HepG2 (cell line): ENCODE results near the gene TMEM187. TPM values are rescaled to one million over a fixed set of nuclear protein-coding genes. Genes with fewer than 3 reads are reported as not detected.

Experiments used
- ATAC-seq: fragments of 200-7000 bp; cut with Tn5 transposase; 3 replicates; pipeline ENCODE4 v1.9.1; 2020; ENCODE audit warnings: mild to moderate bottlenecking, moderate library complexity
- BruUV-seq: library from RNA; stranded (reverse); fragments of 400-500 nt; replicated peaks from 2 replicates; lab custom pipeline; 2021; lab: Mats Ljungman, UMichigan
- CTCF ChIA-PET: fragments of 300-600 bp; formaldehyde crosslinking; extraction: SDS; loops from one replicate; lab custom pipeline; 2021; ENCODE audit warnings: low total read pairs, inconsistent platforms, low intra/inter-chr PET ratio; lab: Yijun Ruan, JAX
- POLR2A ChIA-PET: fragments of 350-600 bp; sonication (Branson Sonifier 250); formaldehyde crosslinking; loops from one replicate; lab custom pipeline; 2020; ENCODE audit warnings: antibody characterized with exemption, inconsistent platforms; lab: Yijun Ruan, JAX
- DNase-seq: peaks from one replicate; pipeline ENCODE4 v3.0.0-alpha.2; 2015; ENCODE audit warnings: low spot score
- FAIRE-seq: peaks from 3 replicates; lab custom pipeline; 2011; peaks lifted over from hg19 to GRCh38; lab: Jason Lieb, UNC
- H2AFZ ChIP-seq: one replicate; pipeline ENCODE4 v1.6.1; 2011; ENCODE audit warnings: low read length, inconsistent platforms
- H3K27ac ChIP-seq: fragments of 300-600 bp; 3 replicates; pipeline ENCODE4 v1.8.0; 2011; ENCODE audit warnings: mixed run types, mild to moderate bottlenecking, mixed read lengths, low read length, inconsistent platforms; ENCODE audit not compliant: insufficient read depth; ENCODE audit errors: extremely low read length
- H3K27me3 ChIP-seq, 2 experiments: fragments of 200-600 bp in 1 of 2; 2 replicates in 1 of 2; 3 replicates in 1 of 2; pipeline versions ENCODE4 v1.6.0 to v1.8.0; 2011; ENCODE audit warnings: low read length in 2 of 2, mild to moderate bottlenecking in 2 of 2, moderate library complexity in 2 of 2, inconsistent platforms in 1 of 2; ENCODE audit not compliant: insufficient read depth in 2 of 2, control insufficient read depth in 1 of 2
- H3K36me3 ChIP-seq, 2 experiments: fragments of 200-600 bp in 1 of 2; replicated peaks in 1 of 2; 2 replicates in 1 of 2; 3 replicates in 1 of 2; pipeline versions ENCODE4 v1.5.1 to v1.8.0; 2011; ENCODE audit warnings: low read length in 2 of 2, inconsistent platforms in 1 of 2; ENCODE audit not compliant: insufficient read depth in 2 of 2, control insufficient read depth in 1 of 2
- H3K4me1 ChIP-seq: 2 replicates; pipeline ENCODE4 v1.5.1; 2012; ENCODE audit warnings: low read length, inconsistent platforms; ENCODE audit not compliant: insufficient read depth
- H3K4me2 ChIP-seq: 2 replicates; pipeline ENCODE4 v1.6.0; 2011; ENCODE audit warnings: low read depth, low read length, inconsistent platforms
- H3K4me3 ChIP-seq, 3 experiments: fragments of 200-600 bp in 1 of 3; sonication (generic), shearing (Covaris generic) in 1 of 3; replicated peaks in 1 of 3; 2 replicates each; pipeline ENCODE4 v1.5.1; 2011 to 2016; ENCODE audit warnings: low read length in 3 of 3, inconsistent platforms in 2 of 3, low read depth in 2 of 3, mild to moderate bottlenecking in 2 of 3, control low read depth in 1 of 3, mixed read lengths in 1 of 3; ENCODE audit not compliant: insufficient read depth in 1 of 3
- H3K79me2 ChIP-seq: one replicate; pipeline ENCODE4 v1.6.1; 2011; ENCODE audit warnings: low read length, inconsistent platforms; ENCODE audit not compliant: insufficient read depth
- H3K9ac ChIP-seq: 2 replicates; pipeline ENCODE4 v1.6.0; 2011; ENCODE audit warnings: mild to moderate bottlenecking, low read depth, low read length, inconsistent platforms; ENCODE audit not compliant: insufficient read depth
- H3K9me3 ChIP-seq: 2 replicates; pipeline ENCODE4 v1.5.1; 2012; ENCODE audit warnings: mild to moderate bottlenecking, low read length
- H4K20me1 ChIP-seq: 2 replicates; pipeline ENCODE4 v1.6.0; 2011; ENCODE audit warnings: inconsistent platforms, mild to moderate bottlenecking, low read length, moderate library complexity; ENCODE audit not compliant: insufficient read depth
- NCOR1 ChIP-seq: fragments of 200-600 bp; sonication (generic); IDR thresholded peaks from 2 replicates; pipeline ENCODE4 v1.7.0; 2017; ENCODE audit warnings: antibody characterized with exemption, low read length, borderline replicate concordance
- SRSF4 ChIP-seq: fragments of 200-400 bp; formaldehyde crosslinking; IDR thresholded peaks from one replicate; pipeline ENCODE4 v1.6.1; 2018; ENCODE audit warnings: mild to moderate bottlenecking, low read depth, low read length, moderate library complexity; ENCODE audit not compliant: poor library complexity, severe bottlenecking
- ZNF75D ChIP-seq: sonication (generic); formaldehyde crosslinking; IDR thresholded peaks from 2 replicates; pipeline ENCODE4 v1.8.1; 2023; ENCODE audit warnings: missing genetic modification reagents, mild to moderate bottlenecking, borderline replicate concordance
- WGBS: methylation state at CpG from one replicate; pipeline ENCODE4 v1.1.6; 2017; ENCODE audit warnings: low lambda C conversion rate; 5-methylcytosine and 5-hydroxymethylcytosine counted together
- in situ Hi-C: cut with HindIII; loops from 2 replicates; pipeline ENCODE4 v1.10.0; 2017; ENCODE audit warnings: low pct_unique_long_range_greater_than_20kb; ENCODE audit not compliant: extremely low pct_ligation_motif_present
- intact Hi-C: fragments of 100-400 bp; cut with micrococcal nuclease; formaldehyde crosslinking; loops from one replicate; pipeline ENCODE4 v1.10.0; 2022; ENCODE audit not compliant: unreplicated experiment
- polyA plus RNA-seq, 8 experiments: library from polyadenylated mRNA; depleted of rRNA in 3 of 8; stranded (reverse) in 7 of 8; unstranded in 1 of 8; fragments of >200 nt; fragmentation: Illumina TruSeq in 4 of 8; extraction: Trizol in 4 of 8; gene quantifications; 2 replicates each; pipeline versions ENCODE4 v1.2.1 to v1.2.3, GENCODE V29; 2011 to 2016; ENCODE audit warnings: low read depth in 4 of 8, missing spikeins in 1 of 8, mixed read lengths in 1 of 8; ENCODE audit not compliant: insufficient read depth in 1 of 8
- total RNA-seq, 5 experiments: library from RNA; depleted of rRNA; stranded (reverse); fragments of >200 nt; fragmentation: Illumina TruSeq; extraction: Trizol; gene quantifications; 2 replicates each; pipeline ENCODE4 v1.2.3, GENCODE V29; 2016; ENCODE audit warnings: low read depth in 1 of 5
- TF ChIP-seq, protein P1 (sequence below): IDR thresholded peaks from 2 replicates; pipeline ENCODE4 v1.6.1; 2016; ENCODE audit warnings: missing genetic modification reagents, missing compliant biosample characterization
- TF ChIP-seq, protein P2 (sequence below): sonication (generic); formaldehyde crosslinking; IDR thresholded peaks from 2 replicates; pipeline ENCODE4 v1.4.0; 2020; ENCODE audit warnings: missing genetic modification reagents, borderline replicate concordance

TMEM187 gene
- total and polyA plus RNA-seq, 2 of the 13 experiments (the other 11 are each of a cell fraction or from before 2014, with no cell fraction given), result 2.2 to 6.2 TPM

DNA sequence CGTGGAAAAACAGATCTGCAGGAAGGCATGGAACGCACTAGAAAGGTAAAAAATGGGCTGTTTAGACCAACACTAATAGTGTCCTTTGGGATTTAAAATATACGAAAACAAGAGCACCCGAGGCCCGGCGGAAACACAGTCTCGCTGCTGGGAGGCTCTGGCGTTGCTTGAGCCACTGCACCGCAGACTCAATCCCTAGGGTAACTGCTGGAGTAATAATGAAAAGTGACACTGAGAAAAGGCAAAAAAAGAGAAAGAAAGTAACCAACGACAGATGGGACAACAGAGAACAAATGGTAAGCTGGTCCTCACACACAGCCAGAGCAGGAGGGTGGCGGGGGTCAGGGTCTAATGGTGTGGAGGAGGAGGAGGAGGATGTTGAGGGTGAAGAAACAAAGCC, 31.8 kb downstream of the TMEM187 start:
- Histone ChIP-seq H3K9ac (no peak overlapping the region), H3K4me3 (no peak overlapping the region), H3K27me3 (no peaks in the 10 kb centered on the region), H3K79me2 (no peaks in the 10 kb centered on the region), H3K36me3 (no peaks in the 10 kb centered on the region), H3K4me1 (no peaks in the 10 kb centered on the region), H3K27ac (no peak overlapping the region), H4K20me1 (no peaks in the 10 kb centered on the region), H2AFZ (no peak overlapping the region), H3K9me3 (no peaks in the 10 kb centered on the region), H3K4me2 (no peak overlapping the region)
- in situ Hi-C loops, result no loop called here
- 92% methylated on average over 11 of the region's 11 CpGs for WGBS
- BruUV-seq, result no TSS peak
- FAIRE-seq (no peak), ATAC-seq (no peak), DNase-seq (no peak)
- CTCF ChIA-PET, result no interaction called here
- intact Hi-C loops, result no loop called here
- no peak for TF ChIP-seq SRSF4
- TF ChIP-seq, protein P1, sequence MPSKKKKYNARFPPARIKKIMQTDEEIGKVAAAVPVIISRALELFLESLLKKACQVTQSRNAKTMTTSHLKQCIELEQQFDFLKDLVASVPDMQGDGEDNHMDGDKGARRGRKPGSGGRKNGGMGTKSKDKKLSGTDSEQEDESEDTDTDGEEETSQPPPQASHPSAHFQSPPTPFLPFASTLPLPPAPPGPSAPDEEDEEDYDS (CRISPR knock-in tag), result no peak
- TF ChIP-seq, protein P2, sequence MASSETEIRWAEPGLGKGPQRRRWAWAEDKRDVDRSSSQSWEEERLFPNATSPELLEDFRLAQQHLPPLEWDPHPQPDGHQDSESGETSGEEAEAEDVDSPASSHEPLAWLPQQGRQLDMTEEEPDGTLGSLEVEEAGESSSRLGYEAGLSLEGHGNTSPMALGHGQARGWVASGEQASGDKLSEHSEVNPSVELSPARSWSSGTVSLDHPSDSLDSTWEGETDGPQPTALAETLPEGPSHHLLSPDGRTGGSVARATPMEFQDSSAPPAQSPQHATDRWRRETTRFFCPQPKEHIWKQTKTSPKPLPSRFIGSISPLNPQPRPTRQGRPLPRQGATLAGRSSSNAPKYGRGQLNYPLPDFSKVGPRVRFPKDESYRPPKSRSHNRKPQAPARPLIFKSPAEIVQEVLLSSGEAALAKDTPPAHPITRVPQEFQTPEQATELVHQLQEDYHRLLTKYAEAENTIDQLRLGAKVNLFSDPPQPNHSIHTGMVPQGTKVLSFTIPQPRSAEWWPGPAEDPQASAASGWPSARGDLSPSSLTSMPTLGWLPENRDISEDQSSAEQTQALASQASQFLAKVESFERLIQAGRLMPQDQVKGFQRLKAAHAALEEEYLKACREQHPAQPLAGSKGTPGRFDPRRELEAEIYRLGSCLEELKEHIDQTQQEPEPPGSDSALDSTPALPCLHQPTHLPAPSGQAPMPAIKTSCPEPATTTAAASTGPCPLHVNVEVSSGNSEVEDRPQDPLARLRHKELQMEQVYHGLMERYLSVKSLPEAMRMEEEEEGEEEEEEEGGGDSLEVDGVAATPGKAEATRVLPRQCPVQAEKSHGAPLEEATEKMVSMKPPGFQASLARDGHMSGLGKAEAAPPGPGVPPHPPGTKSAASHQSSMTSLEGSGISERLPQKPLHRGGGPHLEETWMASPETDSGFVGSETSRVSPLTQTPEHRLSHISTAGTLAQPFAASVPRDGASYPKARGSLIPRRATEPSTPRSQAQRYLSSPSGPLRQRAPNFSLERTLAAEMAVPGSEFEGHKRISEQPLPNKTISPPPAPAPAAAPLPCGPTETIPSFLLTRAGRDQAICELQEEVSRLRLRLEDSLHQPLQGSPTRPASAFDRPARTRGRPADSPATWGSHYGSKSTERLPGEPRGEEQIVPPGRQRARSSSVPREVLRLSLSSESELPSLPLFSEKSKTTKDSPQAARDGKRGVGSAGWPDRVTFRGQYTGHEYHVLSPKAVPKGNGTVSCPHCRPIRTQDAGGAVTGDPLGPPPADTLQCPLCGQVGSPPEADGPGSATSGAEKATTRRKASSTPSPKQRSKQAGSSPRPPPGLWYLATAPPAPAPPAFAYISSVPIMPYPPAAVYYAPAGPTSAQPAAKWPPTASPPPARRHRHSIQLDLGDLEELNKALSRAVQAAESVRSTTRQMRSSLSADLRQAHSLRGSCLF (CRISPR knock-in tag), result no peak
- no peak for TF ChIP-seq NCOR1
- no peak for TF ChIP-seq ZNF75D
- POLR2A ChIA-PET, result interaction anchor here (1.7 kb wide), 1 partner anchor 8 kb away, joined by 4 read pairs; no protein-coding TSS in a partner anchor
